Muscle of leg (tissue), 11 donors: ENCODE results near the gene ARPC2. TPM values are rescaled to one million over a fixed set of nuclear protein-coding genes. Genes with fewer than 3 reads are reported as not detected.
A peak's percentile ranks its signal among the peaks of the same experiment; 100 is the strongest.

Experiments used
- DNase-seq: peaks from one replicate; pipeline ENCODE4 v3.0.0; 2013
- H3K27ac ChIP-seq: one replicate; pipeline ENCODE4 v1.5.1; 2013; ENCODE audit warnings: mild to moderate bottlenecking, low read length, control low read depth
- H3K27me3 ChIP-seq: one replicate; pipeline ENCODE4 v1.6.1; 2013; ENCODE audit warnings: low read length; ENCODE audit not compliant: control insufficient read depth, insufficient read depth
- H3K36me3 ChIP-seq: one replicate; pipeline ENCODE4 v1.6.1; 2013; ENCODE audit warnings: low read length; ENCODE audit not compliant: control insufficient read depth, insufficient read depth
- H3K4me1 ChIP-seq: one replicate; pipeline ENCODE4 v1.6.1; 2013; ENCODE audit warnings: low read length; ENCODE audit not compliant: control insufficient read depth, insufficient read depth
- H3K4me3 ChIP-seq: one replicate; pipeline ENCODE4 v1.5.1; 2013; ENCODE audit warnings: low read length, control low read depth
- H3K9me3 ChIP-seq: replicated peaks from 2 replicates; pipeline ENCODE4 v1.6.1; 2013; ENCODE audit warnings: low read depth, low read length; ENCODE audit not compliant: control insufficient read depth
- WGBS: methylation state at CpG from one replicate; pipeline ENCODE4 v1.1.5; 2013; ENCODE audit warnings: missing lambda C conversion rate; ENCODE audit not compliant: insufficient coverage; 5-methylcytosine and 5-hydroxymethylcytosine counted together
- polyA plus RNA-seq, 8 donors: library from polyadenylated mRNA; unstranded; fragments of 120-200 nt; gene quantifications; one replicate each; pipeline versions ENCODE4 v1.2.1 to v1.2.3, GENCODE V29; 2013; ENCODE audit warnings: inconsistent platforms in 1 of 8, low replicate concordance in 1 of 8; ENCODE audit not compliant: insufficient read length in 8 of 8, insufficient read depth in 1 of 8
- total RNA-seq: library from RNA; stranded (reverse); fragments of 120-200 nt; gene quantifications from one replicate; pipeline ENCODE4 v1.2.4, GENCODE V29; 2013

Gene ARPC2
- total and polyA plus RNA-seq, 9 donors, result 206 to 261 (median 235) TPM

GRCh38 chr2:218202266-218202665 lies 14.7 kb upstream of the ARPC2 start:
- no peak overlapping the region for H3K27ac ChIP-seq
- H3K9me3 ChIP-seq, result no peaks in the 10 kb centered on the region
- peaks cover 3% of the 10 kb centered on the region for H3K27me3 ChIP-seq
- H3K36me3 ChIP-seq, result no peaks in the 10 kb centered on the region
- no peak overlapping the region for H3K4me3 ChIP-seq
- no peak for DNase-seq
- no peaks in the 10 kb centered on the region for H3K4me1 ChIP-seq
- 89% methylated on average over 1 of the region's 3 CpGs for WGBS

GRCh38 chr2:218209078-218209477 lies 7.9 kb upstream of the ARPC2 start:
- Histone ChIP-seq H3K4me1 (no peaks in the 10 kb centered on the region), H3K27ac (no peak overlapping the region), H3K4me3 (no peak overlapping the region), H3K9me3 (no peaks in the 10 kb centered on the region), H3K27me3 (no peaks in the 10 kb centered on the region), H3K36me3 (no peaks in the 10 kb centered on the region)
- WGBS, result 100% methylated on average over 3 of the region's 3 CpGs
- no peak for DNase-seq

- Histone ChIP-seq H3K27me3 (no peaks in the 10 kb centered on the region), H3K36me3 (no peaks in the 10 kb centered on the region), H3K27ac (no peak overlapping the region), H3K4me1 (peaks cover 12% of the 10 kb centered on the region), H3K4me3 (no peak overlapping the region), H3K9me3 (no peaks in the 10 kb centered on the region)
- DNase-seq, result peak; percentile 25
- no CpG with 5 or more reads among the region's 1 CpG for WGBS
These were observed 2.9 kb upstream of the ARPC2 start for GRCh38 chr2:218214116-218214515.

- H3K4me3 ChIP-seq, result peak overlapping the region; percentile 99
- no peaks in the 10 kb centered on the region for H3K9me3 ChIP-seq
- no peak for DNase-seq
- H3K4me1 ChIP-seq, result peaks cover 23% of the 10 kb centered on the region
- peak overlapping the region; percentile 94 for H3K27ac ChIP-seq
- peaks cover 2% of the 10 kb centered on the region for H3K36me3 ChIP-seq
- H3K27me3 ChIP-seq, result no peaks in the 10 kb centered on the region
- WGBS, result 27% methylated on average over 7 of the region's 9 CpGs
These were observed 684 bp upstream of the ARPC2 start for GRCh38 chr2:218216336-218216673.

GRCh38 chr2:218217360-218218267 lies 625 bp downstream of the ARPC2 start:
- Histone ChIP-seq H3K9me3 (no peaks in the 10 kb centered on the region), H3K27ac (peak overlapping the region; percentile 89), H3K4me1 (peaks cover 23% of the 10 kb centered on the region), H3K27me3 (no peaks in the 10 kb centered on the region), H3K4me3 (peak overlapping the region; percentile 99), H3K36me3 (peaks cover 2% of the 10 kb centered on the region)
- 0% methylated on average over 41 of the region's 47 CpGs for WGBS
- peak; percentile 53 for DNase-seq

- Histone ChIP-seq H3K9me3 (no peaks in the 10 kb centered on the region), H3K27me3 (no peaks in the 10 kb centered on the region), H3K4me1 (peaks cover 23% of the 10 kb centered on the region), H3K36me3 (peaks cover 2% of the 10 kb centered on the region), H3K4me3 (peak overlapping the region; percentile 99), H3K27ac (peak overlapping the region; percentile 89)
- peak; percentile 37 for DNase-seq
- no CpG with 5 or more reads among the region's 4 CpGs for WGBS
These were observed 1.5 kb downstream of the ARPC2 start for GRCh38 chr2:218218268-218219185.

- DNase-seq, result no peak
- Histone ChIP-seq H3K36me3 (peaks cover 15% of the 10 kb centered on the region), H3K9me3 (no peaks in the 10 kb centered on the region), H3K4me1 (peaks cover 23% of the 10 kb centered on the region), H3K27ac (no peak overlapping the region), H3K4me3 (no peak overlapping the region), H3K27me3 (no peaks in the 10 kb centered on the region)
- WGBS, result no CpG with 5 or more reads among the region's 2 CpGs
These were observed 2.9 kb downstream of the ARPC2 start for GRCh38 chr2:218219934-218220333.

- Histone ChIP-seq H3K27ac (no peak overlapping the region), H3K36me3 (peaks cover 24% of the 10 kb centered on the region), H3K4me1 (peaks cover 22% of the 10 kb centered on the region), H3K9me3 (no peaks in the 10 kb centered on the region), H3K4me3 (no peak overlapping the region), H3K27me3 (no peaks in the 10 kb centered on the region)
- 67% methylated on average over 4 of the region's 5 CpGs for WGBS
- no peak for DNase-seq
These were observed 4.0 kb downstream of the ARPC2 start for GRCh38 chr2:218221000-218221399.

GRCh38 chr2:218223046-218223445 lies 6.1 kb downstream of the ARPC2 start:
- Histone ChIP-seq H3K27me3 (no peaks in the 10 kb centered on the region), H3K9me3 (no peaks in the 10 kb centered on the region), H3K36me3 (peaks cover 30% of the 10 kb centered on the region), H3K27ac (no peak overlapping the region), H3K4me3 (no peak overlapping the region), H3K4me1 (peaks cover 16% of the 10 kb centered on the region)
- no CpG with 5 or more reads among the region's 5 CpGs for WGBS
- DNase-seq, result no peak

- peaks cover 11% of the 10 kb centered on the region for H3K4me1 ChIP-seq
- WGBS, result no CpG with 5 or more reads among the region's 1 CpG
- no peak overlapping the region for H3K27ac ChIP-seq
- H3K36me3 ChIP-seq, result peaks cover 36% of the 10 kb centered on the region
- DNase-seq, result no peak
- no peaks in the 10 kb centered on the region for H3K9me3 ChIP-seq
- no peak overlapping the region for H3K4me3 ChIP-seq
- no peaks in the 10 kb centered on the region for H3K27me3 ChIP-seq
These were observed 7.2 kb downstream of the ARPC2 start for GRCh38 chr2:218224186-218224585.
